ENCODE results near the gene RAD51B. TPM values are rescaled to one million over a fixed set of nuclear protein-coding genes. Genes with fewer than 3 reads are reported as not detected.

RAD51B gene
- total RNA-seq, 1 experiment from 2014 or later = 20.0 TPM

- no peaks in the 10 kb centered on the region for H4K20me1 ChIP-seq (ENCODE audit: insufficient read depth)
- CTCF ChIA-PET = no interaction called here
- no peaks in the 10 kb centered on the region for H3K27me3 ChIP-seq (ENCODE audit: insufficient read depth, low read length)
- H3K27ac ChIP-seq (ENCODE audit: low read depth, low read length) = no peak overlapping the region
- TF ChIP-seq ATF3 (IDR thresholded peaks at IDR 0.05) (no peak), RAD21 (IDR thresholded peaks at IDR 0.05; ENCODE audit: low read depth) (no peak), ZFX (IDR thresholded peaks at IDR 0.05) (no peak), MAX (IDR thresholded peaks at IDR 0.05) (no peak), POLR2A (IDR thresholded peaks at IDR 0.05; ENCODE audit: borderline replicate concordance, extremely low read depth, insufficient read depth, insufficient read length) (no peak), EZH2 (IDR thresholded peaks at IDR 0.05) (no peak), SIN3A (IDR thresholded peaks at IDR 0.05; ENCODE audit: low read depth) (no peak), SP1 (IDR thresholded peaks at IDR 0.05; ENCODE audit: low read depth) (no peak), CEBPB (IDR thresholded peaks at IDR 0.05; ENCODE audit: low read depth) (no peak), POLR2AphosphoS5 (IDR thresholded peaks at IDR 0.05; ENCODE audit: low read depth, low read length) (no peak), ELF1 (IDR thresholded peaks at IDR 0.05; ENCODE audit: borderline replicate concordance, low read depth) (no peak), YY1 (IDR thresholded peaks at IDR 0.05; ENCODE audit: extremely low read depth, insufficient replicate concordance, low read depth, low read length) (no peak), ZBTB33 (IDR thresholded peaks at IDR 0.05; ENCODE audit: extremely low read depth, insufficient replicate concordance, low read length) (no peak), CBX3 (IDR thresholded peaks at IDR 0.05; ENCODE audit: low read depth) (no peak)
- H3K9me2 ChIP-seq (ENCODE audit: insufficient read depth) = no peaks in the 10 kb centered on the region
- RAD21 ChIA-PET (ENCODE audit: low non-redundant PET in 1 of 2, low total read pairs in 2 of 2, uncharacterized antibody in 2 of 2, unreplicated experiment in 2 of 2) = no interaction called here
- intact Hi-C loops (cut with micrococcal nuclease) = no loop called here
- no peak overlapping the region for H3K4me3 ChIP-seq (replicated peaks in 1 of 2; ENCODE audit: low read depth in 1 of 2, low read length in 2 of 2)
- ATAC-seq (no peak), DNase-seq (ENCODE audit: low read depth, low spot score) (no peak)
- H3K4me1 ChIP-seq (ENCODE audit: control insufficient read depth in 1 of 2, insufficient read depth in 2 of 2, low read length in 2 of 2) = peaks cover 29 to 60% of the 10 kb centered on the region in 2 experiments
- no peak overlapping the region for H3K4me2 ChIP-seq (ENCODE audit: low read length)
- H3K79me2 ChIP-seq (ENCODE audit: insufficient read depth, low read length) = no peaks in the 10 kb centered on the region
- BruUV-seq (replicated peaks) = no TSS peak
- H3K9ac ChIP-seq (ENCODE audit: low read length) = no peak overlapping the region
- H3K9me3 ChIP-seq (ENCODE audit: control insufficient read depth in 1 of 2, insufficient read depth in 1 of 2, low read depth in 1 of 2, low read length in 2 of 2) = no peaks in the 10 kb centered on the region
- no peak overlapping the region for H2AFZ ChIP-seq (ENCODE audit: low read depth, low read length, poor library complexity, severe bottlenecking)
- H3K36me3 ChIP-seq (ENCODE audit: control insufficient read depth in 1 of 2, insufficient read depth in 2 of 2, low read length in 2 of 2) = no peaks in the 10 kb centered on the region
- POLR2A ChIA-PET = no interaction called here
Observed at GRCh38 chr14:68692216-68692615, 872.6 kb downstream of the RAD51B start.

All from HCT116 (cell line).